Heart left ventricle (tissue), 13 donors: ENCODE results near the gene CHST9.

Experiments used
- CTCF ChIP-seq, 12 donors: fragments of 200-600 bp; sonication (generic) in 4 of 12; IDR thresholded peaks; one replicate each; pipeline versions ENCODE4 v1.5.0 to v1.8.0; 2018 to 2022; ENCODE audit warnings: antibody characterized with exemption in 12 of 12, mild to moderate bottlenecking in 5 of 12
- POLR2A ChIP-seq, 2 donors: fragments of 450-650 bp; IDR thresholded peaks; one replicate each; pipeline ENCODE4 v1.6.1; 2017; ENCODE audit warnings: antibody characterized with exemption in 2 of 2, mild to moderate bottlenecking in 2 of 2, moderate library complexity in 2 of 2
- donor health status: ischemic (EF 13 %, LVEDD 7.1; RV severe dilation, severe dysfunction).
- donor health status: DM: no; HTN: yes; CAD: no.
- donor health status: DM: no; HTN: no; CAD: no.
- donor health status: ischemic (EF 25% LVEDD 6.9; RV normal size, moderate dysfunction).
- donor health status: ischemic (EF 25% LVEDD 5.7; RV mildly dilated, moderate dysfunction).
- donor health status: ischemic (EF 35%, LVEDD 5.7; RV mildly dilated, moderate dysfunction).
- donor health status: nonischemic (EF 11% LVEDD 7.7; RV severe dilation, severe dysfunction).
- donor health status: DM: yes; HTN: yes; CAD: no.
- donor health status: PGD.
- donor health status: ischemic (EF 29% LVEDD 5.4; RV normal size, mild dysfunction).
- donor health status: nonischemic (EF 23%, LVEDD 6.1; RV moderate dilation, normal function).

- TF ChIP-seq CTCF (IDR thresholded peaks at IDR 0.05) (no peak), POLR2A (IDR thresholded peaks at IDR 0.05) (no peak)
Measured at GRCh38 chr18:27198036-27198435, 12.9 kb upstream of the CHST9 start.
